ENCODE data around the gene BANP. TPM values are rescaled to one million over a fixed set of nuclear protein-coding genes. Genes with fewer than 3 reads are reported as not detected.
"Not testable (repeated sequence)": the region's sequence is repeated elsewhere in the genome, so short reads cannot be mapped to it uniquely, and the experiment has no call there.

Gene BANP
- polyA plus RNA-seq, 1 of the 3 experiments (the other 2 are of a cell fraction) = 16.8 TPM

DNA sequence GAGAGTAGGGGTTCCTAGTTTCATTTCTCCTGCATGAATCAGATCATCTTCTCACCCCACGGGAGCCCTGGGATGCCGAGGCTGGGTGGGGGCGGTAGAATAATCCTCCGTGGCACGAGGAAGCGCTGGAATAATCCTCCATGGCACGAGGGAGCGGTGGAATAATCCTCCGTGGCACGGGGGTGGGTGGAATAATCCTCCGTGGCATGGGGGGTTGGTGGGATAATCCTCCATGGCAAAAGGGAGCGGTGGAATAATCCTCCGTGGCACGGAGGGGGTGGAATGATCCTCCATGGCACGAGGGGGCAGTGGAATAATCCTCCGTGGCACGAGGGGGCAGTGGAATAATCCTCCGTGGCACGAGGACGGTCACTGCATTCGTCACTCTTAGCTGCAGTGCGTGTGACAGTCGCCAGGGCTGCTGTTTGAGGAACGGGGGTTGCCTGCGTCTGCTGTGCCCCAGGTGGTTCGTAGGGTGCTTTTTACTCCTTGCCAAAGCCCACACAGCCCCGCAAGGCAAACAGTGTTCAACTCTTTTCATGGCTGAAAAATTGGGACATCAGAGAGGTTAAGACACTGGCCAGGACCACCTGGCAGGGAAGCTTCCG is 152.5 kb downstream of the BANP start:
- POLR2A ChIA-PET = no interaction called here

DNA sequence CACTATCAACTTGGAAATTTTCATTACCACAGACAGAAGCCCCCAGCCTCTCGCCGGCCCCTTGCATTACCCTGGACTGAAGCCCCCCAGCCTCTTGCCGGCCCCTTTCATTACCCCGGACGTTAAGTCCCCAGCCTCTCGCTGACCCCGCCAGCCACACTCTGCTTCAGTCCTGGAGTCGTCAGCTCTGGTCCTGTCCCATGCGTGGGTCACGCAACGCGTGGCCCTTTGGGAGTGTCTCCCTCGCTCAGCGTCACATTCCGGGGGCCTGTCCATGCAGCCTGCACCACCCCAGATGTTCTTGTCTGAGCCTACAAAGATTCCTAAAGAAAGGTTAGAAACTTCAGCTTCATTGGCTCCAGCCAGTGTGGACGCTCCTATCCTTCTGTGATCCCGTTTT is 153.1 kb downstream of the BANP start:
- H3K4me2 ChIP-seq; H3K4me3 ChIP-seq (ENCODE audit: low read depth in 2 of 2, low read length in 1 of 2); DNase-seq; H3F3A ChIP-seq (replicated peaks; ENCODE audit: insufficient read depth); H3K79me2 ChIP-seq (ENCODE audit: insufficient read depth); POLR2A ChIA-PET; H3K27me3 ChIP-seq (ENCODE audit: insufficient read depth); H3K9me2 ChIP-seq; H4K20me1 ChIP-seq (ENCODE audit: insufficient read depth); CTCF ChIA-PET; H3K27ac ChIP-seq (ENCODE audit: low read depth in 2 of 2, low read length in 1 of 2); H3K9ac ChIP-seq; H2AFZ ChIP-seq (ENCODE audit: low read depth); H3K9me3 ChIP-seq; H3K36me3 ChIP-seq (replicated peaks in 1 of 2; ENCODE audit: control insufficient read depth in 1 of 2, insufficient read depth in 2 of 2, low read length in 1 of 2): not testable (repeated sequence)
- peaks cover 0 to 34% of the 10 kb centered on the region in 2 experiments; a peak in 1 of 4 replicates for H3K4me1 ChIP-seq (ENCODE audit: control insufficient read depth in 1 of 2, insufficient read depth in 2 of 2, low read depth in 1 of 2, low read length in 1 of 2)
- 86% methylated on average over 17 of the region's 17 CpGs for WGBS (ENCODE audit: low lambda C conversion rate)

More for the DNA sequence above, 152.5 kb downstream of the BANP start:
- Histone ChIP-seq H3K4me3 (ENCODE audit: low read depth in 2 of 2, low read length in 1 of 2) (no peak overlapping the region), H3K4me1 (ENCODE audit: control insufficient read depth in 1 of 2, insufficient read depth in 2 of 2, low read depth in 1 of 2, low read length in 1 of 2) (peaks cover 0 to 37% of the 10 kb centered on the region in 2 experiments; a peak in 1 of 4 replicates), H4K20me1 (ENCODE audit: insufficient read depth) (no peaks in the 10 kb centered on the region), H3K9me3 (no peaks in the 10 kb centered on the region), H3K4me2 (no peak overlapping the region), H3F3A (replicated peaks; ENCODE audit: insufficient read depth) (no peaks in the 10 kb centered on the region), H3K36me3 (replicated peaks in 1 of 2; ENCODE audit: control insufficient read depth in 1 of 2, insufficient read depth in 2 of 2, low read length in 1 of 2) (no peaks in the 10 kb centered on the region), H3K27me3 (ENCODE audit: insufficient read depth) (peaks cover 6% of the 10 kb centered on the region; the same call in 1 of the 2 replicates), H3K27ac (ENCODE audit: low read depth in 2 of 2, low read length in 1 of 2) (peak overlapping the region in 1 of 2 experiments; percentile 16; a peak in 1 of 4 replicates), H3K79me2 (ENCODE audit: insufficient read depth) (no peaks in the 10 kb centered on the region), H2AFZ (ENCODE audit: low read depth) (no peak overlapping the region), H3K9me2 (no peaks in the 10 kb centered on the region), H3K9ac (no peak overlapping the region)
- CTCF ChIA-PET = no interaction called here
- TF ChIP-seq RXRA (IDR thresholded peaks at IDR 0.05; ENCODE audit: borderline replicate concordance, low read depth) (no peak), FOSL2 (IDR thresholded peaks at IDR 0.05; ENCODE audit: borderline replicate concordance, low read depth) (no peak), RCOR1 (IDR thresholded peaks at IDR 0.05; ENCODE audit: low read length) (no peak), EZH2phosphoT487 (IDR thresholded peaks at IDR 0.05; ENCODE audit: borderline replicate concordance, low read depth) (no peak), NRF1 (IDR thresholded peaks at IDR 0.05; ENCODE audit: low read depth, low read length) (no peak), SMC3 (IDR thresholded peaks at IDR 0.05; ENCODE audit: low read depth, low read length) (no peak), TAF1 (IDR thresholded peaks at IDR 0.05; ENCODE audit: borderline replicate concordance, low read depth, low read length) (no peak), ELF1 (IDR thresholded peaks at IDR 0.05) (no peak), EP300 (IDR thresholded peaks at IDR 0.05; ENCODE audit: borderline replicate concordance in 1 of 2, low read depth in 1 of 2, low read length in 1 of 2) (no peak), CHD2 (IDR thresholded peaks at IDR 0.05; ENCODE audit: low read length, partially characterized antibody) (no peak), RFX5 (IDR thresholded peaks at IDR 0.05; ENCODE audit: low read length) (no peak), GATA2 (CRISPR knock-in tag; IDR thresholded peaks at IDR 0.05) (no peak)
- TF ChIP-seq, protein P1, sequence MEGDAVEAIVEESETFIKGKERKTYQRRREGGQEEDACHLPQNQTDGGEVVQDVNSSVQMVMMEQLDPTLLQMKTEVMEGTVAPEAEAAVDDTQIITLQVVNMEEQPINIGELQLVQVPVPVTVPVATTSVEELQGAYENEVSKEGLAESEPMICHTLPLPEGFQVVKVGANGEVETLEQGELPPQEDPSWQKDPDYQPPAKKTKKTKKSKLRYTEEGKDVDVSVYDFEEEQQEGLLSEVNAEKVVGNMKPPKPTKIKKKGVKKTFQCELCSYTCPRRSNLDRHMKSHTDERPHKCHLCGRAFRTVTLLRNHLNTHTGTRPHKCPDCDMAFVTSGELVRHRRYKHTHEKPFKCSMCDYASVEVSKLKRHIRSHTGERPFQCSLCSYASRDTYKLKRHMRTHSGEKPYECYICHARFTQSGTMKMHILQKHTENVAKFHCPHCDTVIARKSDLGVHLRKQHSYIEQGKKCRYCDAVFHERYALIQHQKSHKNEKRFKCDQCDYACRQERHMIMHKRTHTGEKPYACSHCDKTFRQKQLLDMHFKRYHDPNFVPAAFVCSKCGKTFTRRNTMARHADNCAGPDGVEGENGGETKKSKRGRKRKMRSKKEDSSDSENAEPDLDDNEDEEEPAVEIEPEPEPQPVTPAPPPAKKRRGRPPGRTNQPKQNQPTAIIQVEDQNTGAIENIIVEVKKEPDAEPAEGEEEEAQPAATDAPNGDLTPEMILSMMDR (IDR thresholded peaks at IDR 0.05) = no peak
- TF ChIP-seq, protein P2, sequence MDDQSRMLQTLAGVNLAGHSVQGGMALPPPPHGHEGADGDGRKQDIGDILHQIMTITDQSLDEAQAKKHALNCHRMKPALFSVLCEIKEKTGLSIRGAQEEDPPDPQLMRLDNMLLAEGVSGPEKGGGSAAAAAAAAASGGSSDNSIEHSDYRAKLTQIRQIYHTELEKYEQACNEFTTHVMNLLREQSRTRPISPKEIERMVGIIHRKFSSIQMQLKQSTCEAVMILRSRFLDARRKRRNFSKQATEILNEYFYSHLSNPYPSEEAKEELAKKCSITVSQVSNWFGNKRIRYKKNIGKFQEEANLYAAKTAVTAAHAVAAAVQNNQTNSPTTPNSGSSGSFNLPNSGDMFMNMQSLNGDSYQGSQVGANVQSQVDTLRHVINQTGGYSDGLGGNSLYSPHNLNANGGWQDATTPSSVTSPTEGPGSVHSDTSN (IDR thresholded peaks at IDR 0.05) = no peak
- TF ChIP-seq, protein P3, sequence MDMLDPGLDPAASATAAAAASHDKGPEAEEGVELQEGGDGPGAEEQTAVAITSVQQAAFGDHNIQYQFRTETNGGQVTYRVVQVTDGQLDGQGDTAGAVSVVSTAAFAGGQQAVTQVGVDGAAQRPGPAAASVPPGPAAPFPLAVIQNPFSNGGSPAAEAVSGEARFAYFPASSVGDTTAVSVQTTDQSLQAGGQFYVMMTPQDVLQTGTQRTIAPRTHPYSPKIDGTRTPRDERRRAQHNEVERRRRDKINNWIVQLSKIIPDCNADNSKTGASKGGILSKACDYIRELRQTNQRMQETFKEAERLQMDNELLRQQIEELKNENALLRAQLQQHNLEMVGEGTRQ (IDR thresholded peaks at IDR 0.05; ENCODE audit: borderline replicate concordance, low read depth, low read length) = no peak
- TF ChIP-seq, protein P4, sequence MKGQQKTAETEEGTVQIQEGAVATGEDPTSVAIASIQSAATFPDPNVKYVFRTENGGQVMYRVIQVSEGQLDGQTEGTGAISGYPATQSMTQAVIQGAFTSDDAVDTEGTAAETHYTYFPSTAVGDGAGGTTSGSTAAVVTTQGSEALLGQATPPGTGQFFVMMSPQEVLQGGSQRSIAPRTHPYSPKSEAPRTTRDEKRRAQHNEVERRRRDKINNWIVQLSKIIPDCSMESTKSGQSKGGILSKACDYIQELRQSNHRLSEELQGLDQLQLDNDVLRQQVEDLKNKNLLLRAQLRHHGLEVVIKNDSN (IDR thresholded peaks at IDR 0.05; ENCODE audit: borderline replicate concordance, low read depth) = no peak
- WGBS (ENCODE audit: low lambda C conversion rate) = 72% methylated on average over 28 of the region's 28 CpGs
- no peak for DNase-seq

DNA sequence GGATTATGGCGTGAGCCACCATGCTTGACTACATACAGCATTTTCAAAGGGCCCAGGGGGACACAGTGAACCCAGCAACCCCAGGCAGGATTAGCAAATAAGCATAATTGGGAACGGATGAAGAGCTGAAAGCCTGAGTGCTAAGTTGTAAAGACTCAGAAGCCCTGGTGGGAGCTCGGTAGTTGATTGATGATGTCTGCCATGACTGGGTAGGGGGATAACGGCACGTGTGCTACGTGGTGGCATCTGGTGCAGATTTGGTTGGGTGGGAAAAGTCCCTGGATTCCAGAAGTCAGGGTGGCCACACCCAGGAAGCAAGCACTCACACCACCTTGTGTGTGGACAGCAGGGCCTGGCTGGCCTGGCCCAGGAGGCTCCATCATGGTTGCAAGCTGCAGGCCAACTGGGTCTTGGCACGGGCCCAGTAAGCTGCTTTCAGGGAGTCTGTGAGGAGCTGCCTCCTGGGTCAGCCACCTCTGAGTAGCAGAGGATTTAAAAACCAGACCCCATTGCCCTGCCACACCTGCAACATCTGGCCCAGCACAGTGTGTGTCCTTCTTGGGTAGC is 154.4 kb downstream of the BANP start:
- H3K27ac ChIP-seq (ENCODE audit: low read depth in 2 of 2, low read length in 1 of 2); DNase-seq; H3K4me2 ChIP-seq; H3K9ac ChIP-seq; H3K9me2 ChIP-seq; H4K20me1 ChIP-seq (ENCODE audit: insufficient read depth); H3K36me3 ChIP-seq (replicated peaks in 1 of 2; ENCODE audit: control insufficient read depth in 1 of 2, insufficient read depth in 2 of 2, low read length in 1 of 2); H3F3A ChIP-seq (replicated peaks; ENCODE audit: insufficient read depth); H3K9me3 ChIP-seq; H3K27me3 ChIP-seq (ENCODE audit: insufficient read depth); POLR2A ChIA-PET; CTCF ChIA-PET; H3K79me2 ChIP-seq (ENCODE audit: insufficient read depth); H3K4me3 ChIP-seq (ENCODE audit: low read depth in 2 of 2, low read length in 1 of 2); H2AFZ ChIP-seq (ENCODE audit: low read depth): not testable (repeated sequence)
- WGBS (ENCODE audit: low lambda C conversion rate) = 76% methylated on average over 6 of the region's 7 CpGs
- H3K4me1 ChIP-seq (ENCODE audit: control insufficient read depth in 1 of 2, insufficient read depth in 2 of 2, low read depth in 1 of 2, low read length in 1 of 2) = peaks cover 0 to 23% of the 10 kb centered on the region in 2 experiments; a peak in 1 of 4 replicates
